NCI-H187 treated with DMSO at 0.1 percent for 48 hours (cell line): ENCODE measurements around the gene ETNK2.

ENCODE experiments used
- DNase-seq: peaks from one replicate; lab custom pipeline; 2025; lab: John Stamatoyannopoulos, UW

Gene ETNK2

DNA sequence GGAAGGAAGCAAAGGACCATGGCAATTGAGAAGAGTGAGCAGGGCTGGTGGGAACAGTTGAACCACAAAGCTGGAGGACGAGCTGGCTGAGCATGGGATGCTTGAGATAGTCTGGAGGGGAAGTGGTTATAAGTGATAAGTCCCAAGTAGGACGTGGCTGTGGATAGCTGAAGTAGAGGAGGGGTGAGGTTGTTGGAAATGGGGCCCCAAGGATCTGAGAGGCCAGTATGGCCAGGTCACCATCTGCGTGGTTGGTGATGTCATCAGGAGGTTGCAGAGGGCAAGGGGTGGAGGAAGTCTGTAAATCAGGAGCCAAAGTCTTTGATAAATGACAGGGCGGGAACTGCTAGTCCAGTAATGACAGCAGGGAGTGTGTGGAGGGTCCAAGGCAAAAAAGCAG, 25.3 kb upstream of the ETNK2 start:
- DNase-seq = no peak

DNA sequence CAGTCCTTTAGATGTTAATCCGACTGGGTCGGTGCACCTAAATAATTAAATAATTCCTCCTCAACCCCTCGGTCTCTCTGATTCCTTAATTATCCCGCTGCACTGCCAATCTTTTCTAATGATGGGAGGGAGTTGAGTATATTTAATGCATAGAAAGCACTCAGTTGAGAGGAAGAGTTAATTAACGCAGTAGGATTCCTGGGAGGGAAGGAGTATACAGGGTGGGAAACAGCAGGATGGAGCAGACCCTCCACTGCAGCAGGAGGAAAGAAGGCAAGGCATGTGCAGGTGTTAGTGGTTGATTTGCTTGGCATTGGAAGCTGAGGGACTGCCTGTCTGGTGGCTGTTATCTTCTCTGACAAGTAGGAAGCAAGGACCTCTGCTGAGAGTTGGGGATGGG, 24.2 kb upstream of the ETNK2 start:
- no peak for DNase-seq

DNA sequence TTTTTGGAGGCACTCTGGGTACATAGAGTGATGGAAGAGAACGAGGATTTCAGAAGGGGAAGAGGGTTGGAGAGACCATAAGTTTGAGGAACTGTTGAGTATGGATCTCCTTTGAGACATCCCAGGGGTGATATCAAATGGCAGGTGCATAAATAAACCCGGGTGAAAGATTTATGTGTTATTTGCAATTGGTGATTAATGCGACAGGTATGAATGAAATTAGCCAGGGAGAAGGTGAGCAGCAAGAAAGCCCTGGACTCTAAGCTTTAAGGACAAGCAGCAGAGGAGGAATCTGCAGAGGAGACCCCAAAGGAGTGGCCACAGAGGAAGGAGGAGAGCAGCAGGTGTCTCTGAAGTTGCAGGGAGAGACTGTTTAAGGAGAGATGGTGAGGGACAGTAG, 23.1 kb upstream of the ETNK2 start:
- no peak for DNase-seq

DNA sequence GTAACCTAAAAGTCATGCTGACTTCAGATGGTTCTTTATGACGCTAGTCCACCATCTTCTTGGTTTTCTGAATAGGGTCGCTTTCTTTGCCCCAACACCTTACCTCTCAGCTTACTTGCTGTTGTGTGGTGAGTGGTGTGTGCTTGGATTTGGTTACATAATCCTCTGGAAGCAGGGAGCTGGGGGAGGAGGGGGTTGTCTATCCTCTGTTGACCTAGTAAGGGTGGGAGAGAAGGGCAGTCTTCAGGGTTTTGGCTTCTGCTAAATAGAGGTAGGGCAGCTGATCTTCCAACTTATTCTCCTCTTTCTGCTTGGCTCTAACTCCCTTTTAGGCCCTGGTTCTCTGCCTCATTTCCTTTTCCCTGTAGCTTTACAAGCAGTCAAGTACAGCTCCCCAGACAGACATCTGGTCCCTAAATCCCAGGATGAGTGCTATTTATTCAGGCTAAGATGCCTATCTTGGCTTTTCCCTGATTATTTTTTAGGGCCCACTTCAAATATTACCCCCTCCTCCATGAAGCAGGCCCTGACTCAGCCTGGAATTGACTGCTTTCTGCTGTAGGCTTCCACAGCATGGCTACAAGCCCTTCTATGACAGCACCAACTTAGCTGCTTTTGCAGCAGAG, 20.7 kb upstream of the ETNK2 start:
- DNase-seq = no peak

DNA sequence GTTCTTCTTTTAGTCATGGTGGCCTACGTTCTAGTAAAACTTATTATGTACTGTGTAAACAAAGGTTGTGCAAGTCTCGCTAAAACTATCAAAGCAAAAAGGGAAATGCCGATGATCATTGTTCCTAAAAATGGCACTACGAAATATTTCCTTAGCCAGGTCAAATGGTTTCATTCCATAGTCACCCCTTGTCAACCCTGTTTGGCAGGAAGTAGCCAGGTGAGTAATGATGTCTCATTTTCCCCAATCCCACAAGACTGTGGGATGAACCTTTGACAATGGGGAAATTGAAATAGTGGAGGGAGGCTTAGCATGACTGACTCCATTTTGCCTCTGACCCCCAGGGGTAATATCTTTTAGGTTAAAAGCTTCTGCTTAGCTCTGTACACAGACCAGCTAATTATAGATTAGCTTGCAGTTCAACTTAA, 19.9 kb upstream of the ETNK2 start:
- DNase-seq = no peak

DNA sequence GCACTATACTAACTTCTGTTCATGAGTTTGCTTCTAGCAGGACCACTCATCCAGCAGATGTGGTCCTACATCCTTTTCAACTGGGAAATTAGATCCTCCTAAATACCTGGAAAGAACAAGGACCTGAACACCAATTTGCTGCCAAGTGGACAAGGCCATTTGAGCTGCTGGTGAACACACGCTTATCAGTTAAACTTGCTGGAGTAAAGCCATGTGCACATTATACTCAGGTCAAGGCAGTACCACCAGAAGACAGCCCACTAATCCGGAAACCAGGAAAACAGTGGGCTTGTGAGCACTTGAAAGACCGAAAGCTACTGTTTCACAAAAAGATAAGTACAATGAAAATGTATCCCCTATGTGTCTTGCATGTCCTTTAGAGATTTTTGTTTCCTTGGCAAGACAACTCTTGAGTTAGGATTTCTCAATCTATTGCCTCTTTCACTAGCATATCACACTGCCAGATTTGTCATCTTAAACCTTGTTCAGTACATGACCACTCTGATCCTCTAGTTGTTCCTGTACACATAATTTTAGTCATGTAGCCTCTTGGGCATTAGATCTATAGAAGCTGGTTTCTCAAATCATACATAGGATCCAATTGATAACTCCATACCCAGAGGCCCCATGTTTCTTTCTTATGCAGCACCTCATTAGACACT, 18.8 kb upstream of the ETNK2 start:
- DNase-seq = no peak

DNA sequence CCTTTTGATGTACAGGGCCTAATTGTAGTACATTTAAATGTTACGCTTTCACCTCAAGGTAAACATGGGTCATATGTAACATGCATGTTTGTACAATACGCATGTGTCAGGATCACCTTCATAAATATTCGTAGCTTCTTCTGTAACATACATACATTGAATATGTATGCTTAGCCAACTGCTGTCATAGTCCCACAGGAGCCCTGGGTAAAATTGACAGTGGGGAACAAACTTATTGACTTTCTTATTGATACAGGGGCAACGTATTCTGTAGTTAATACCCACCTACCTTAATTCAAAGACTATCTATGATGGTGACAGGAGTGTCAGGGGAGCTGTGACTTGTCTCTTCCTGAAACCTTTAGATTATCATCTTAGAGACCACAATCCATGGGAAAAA, 18.0 kb upstream of the ETNK2 start:
- no peak for DNase-seq

DNA sequence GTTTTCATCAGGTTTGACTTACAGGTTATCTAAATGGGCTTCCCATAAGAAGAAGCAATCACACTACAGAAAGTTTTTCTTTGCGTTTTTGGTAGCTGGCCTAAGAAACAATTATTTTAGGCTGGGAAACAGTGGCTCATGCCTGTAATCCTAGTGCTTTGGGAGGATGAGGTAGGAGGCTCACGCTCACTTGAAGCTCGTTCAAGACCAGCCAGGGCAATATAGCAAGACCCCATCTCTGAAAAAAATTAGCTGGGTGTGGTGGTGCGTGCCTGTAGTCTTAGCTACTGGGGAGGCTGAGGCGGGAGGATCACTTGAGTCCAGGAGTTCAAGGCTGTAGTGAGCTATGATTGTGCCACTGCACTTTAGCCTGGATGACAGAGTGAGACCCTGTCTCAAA, 15.9 kb upstream of the ETNK2 start:
- no peak for DNase-seq

DNA sequence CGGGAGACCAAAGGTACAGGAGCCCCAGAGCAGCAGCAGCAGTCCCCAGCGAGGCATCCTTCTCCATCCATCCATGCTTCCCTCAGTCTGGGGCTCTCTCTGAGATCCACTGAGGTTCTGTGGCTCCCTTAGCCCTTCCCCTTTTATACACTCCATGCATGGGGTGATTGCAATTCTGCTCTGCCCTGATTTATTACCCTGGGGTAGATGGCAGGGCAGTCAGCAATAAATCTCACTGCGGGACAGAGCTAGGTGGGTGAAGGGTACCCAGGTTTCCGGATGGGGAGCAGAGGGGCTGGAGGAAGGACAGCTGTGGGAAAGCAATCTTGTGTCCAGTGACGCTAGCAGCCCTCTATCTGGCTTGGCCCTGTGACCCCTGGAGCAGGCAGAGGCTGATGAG, 14.4 kb upstream of the ETNK2 start, which contains the start of gene REN:
Gene REN (minus strand): TSS at position 119 of the 400 bp plus-strand sequence. CDS start 44 bp downstream, at position 75.
- no peak for DNase-seq

DNA sequence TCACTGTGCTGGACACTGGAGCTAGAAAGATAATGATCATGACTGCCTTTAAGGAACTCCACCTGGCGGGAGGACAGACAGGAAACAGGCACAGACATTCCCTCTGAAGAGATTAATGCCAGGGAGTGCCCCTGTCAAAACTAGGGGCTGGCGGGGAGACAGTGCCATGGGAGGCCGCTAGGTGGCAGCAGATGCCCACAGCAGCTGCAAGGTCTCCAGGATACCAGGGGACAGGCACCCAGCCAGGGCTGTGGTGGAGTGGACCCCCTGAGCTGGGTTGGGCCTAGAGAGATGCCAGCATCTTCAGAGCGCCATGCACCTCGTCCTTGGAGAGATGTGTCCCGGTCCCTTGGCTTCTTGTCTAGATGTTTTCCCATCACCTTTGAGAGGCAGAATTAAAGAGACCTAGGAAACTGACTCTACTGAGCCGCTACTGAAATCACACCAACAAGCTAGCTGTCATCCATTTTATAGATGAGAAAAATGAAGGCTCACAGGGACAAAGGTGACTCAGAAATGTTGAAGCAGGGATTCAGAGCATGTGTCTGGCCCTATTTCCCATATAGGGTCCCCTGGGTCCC, 10.7 kb upstream of the ETNK2 start:
- DNase-seq = peak; percentile 92

DNA sequence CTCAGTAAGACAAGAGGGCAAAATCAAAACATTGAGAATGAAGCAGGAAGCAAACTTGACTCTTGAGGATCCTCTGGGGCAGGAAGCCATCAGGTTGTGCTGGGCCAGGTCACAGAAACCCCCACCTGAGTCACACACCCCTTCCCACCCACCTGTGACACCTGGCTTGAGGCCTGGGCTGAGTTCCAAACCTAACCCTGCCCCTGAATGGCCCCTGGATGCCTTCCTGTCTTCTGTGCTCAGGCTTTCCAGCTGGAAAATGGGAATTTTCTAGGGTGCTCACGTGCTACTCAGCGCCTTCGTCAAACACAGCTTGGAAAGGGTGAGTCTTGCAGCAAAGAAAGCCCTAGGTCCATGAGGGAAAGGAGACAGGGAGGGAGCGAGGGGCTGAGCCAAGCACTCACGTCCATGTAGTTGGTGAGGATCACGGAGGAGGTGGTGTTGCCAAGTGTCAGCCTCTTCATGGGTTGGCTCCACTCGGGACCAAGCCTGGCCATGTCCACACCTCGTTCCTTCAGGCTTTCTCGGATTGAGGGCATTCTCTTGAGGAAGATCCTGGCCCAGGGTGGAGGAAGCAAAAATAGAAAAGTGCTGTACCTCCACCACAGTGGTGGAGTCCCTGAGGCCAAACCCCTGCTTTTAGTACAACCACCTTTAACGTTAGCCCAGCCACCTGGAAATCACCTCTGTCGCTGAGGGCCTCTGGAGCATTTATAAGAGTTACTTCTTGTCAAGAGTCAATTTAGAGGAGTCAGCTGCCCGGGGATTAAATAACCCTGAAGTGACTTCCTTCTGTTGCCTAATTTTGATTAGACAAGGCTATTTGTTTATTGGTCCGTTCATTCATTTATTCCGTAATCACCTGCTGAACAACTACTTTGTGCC, 10.0 kb upstream of the ETNK2 start:
- DNase-seq = no peak

DNA sequence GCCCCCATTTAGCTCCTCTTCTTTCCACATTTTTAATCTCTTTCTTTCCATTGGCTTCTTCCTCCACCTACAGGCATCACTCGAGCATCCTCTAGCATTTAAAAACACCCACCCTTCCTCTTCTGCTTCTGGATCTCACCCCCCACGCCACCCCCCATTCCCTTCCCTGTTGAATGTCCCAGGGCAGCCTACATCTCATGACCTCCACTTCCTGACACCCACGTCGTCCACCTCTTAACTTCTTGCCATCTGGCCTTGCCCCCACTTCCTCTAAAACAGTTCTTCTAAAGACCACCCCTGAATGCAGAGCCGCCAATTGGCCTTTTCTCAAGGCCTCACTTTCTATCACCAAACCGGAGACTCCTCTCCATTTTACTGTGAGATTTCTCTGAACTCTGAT, 6.1 kb upstream of the ETNK2 start:
- DNase-seq = no peak

DNA sequence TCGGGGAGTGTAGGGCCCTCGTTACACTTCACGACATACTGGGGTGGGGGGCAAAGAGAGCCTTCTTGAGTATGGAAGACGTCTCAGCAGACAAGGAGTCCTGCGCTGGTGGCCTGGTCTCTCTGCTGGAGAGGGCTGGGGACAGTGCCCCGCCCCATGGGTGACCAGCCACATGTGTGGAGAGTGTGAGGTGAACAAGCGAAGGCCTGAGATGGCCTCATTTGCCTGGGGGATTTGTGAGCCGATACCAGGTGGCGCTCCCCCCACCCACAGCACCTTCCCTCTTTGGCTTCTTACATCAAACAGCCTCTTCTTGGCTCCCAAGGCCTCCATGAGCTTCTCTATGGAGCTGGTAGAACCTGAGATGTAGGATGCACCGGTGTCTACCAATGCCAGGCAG, 4.0 kb upstream of the ETNK2 start:
- no peak for DNase-seq

DNA sequence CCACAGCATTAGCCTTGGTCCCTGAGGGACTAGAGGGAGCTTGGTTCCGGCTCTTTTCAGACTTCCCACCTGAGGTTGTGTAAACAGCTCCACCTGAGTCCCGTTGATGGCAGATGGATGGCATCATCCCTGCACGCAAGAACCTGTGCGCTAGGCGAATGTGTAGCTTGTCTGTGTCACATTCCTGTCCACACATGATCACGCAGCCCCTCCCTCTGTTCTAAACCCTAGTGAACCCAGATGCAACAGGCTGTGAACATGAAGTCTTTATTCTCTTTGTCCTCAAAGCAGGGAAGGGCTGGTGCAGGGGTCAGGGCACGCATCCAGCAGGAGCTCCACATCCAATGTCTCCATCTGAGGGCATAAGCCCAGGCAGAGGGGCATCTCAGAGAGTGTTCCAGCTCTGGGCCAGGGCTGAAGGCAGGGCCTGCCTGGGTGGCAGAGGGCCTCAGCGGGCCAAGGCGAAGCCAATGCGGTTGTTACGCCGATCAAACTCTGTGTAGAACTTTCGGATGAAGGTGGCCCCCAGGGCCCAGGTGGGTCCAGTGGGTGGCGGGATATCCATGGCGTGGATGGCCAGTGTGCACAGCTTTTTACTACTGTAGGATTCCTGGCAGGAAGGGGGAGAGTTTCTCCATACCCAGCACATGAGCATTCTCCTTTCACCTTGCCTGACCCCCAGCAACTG, 2.9 kb upstream of the ETNK2 start:
- DNase-seq = no peak

DNA sequence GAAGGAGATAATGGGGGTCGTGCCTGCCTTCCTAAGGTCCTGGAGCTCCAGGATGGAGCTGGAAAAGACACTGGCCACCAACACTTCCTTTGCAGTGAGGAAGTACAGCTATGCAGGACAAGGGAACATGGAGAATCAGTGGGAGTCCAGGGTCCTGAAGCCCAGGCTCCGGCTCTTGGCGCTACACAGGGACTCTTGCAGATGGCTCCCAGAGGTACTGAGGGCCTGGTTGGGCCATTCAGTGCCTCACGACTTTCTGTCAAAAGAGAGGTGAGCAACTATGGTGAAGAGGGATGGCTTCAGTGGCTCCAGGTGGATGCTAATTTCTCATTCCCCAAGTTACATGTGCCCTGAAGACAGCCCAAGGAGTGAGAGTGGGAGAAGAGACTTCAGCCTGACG, 1.8 kb upstream of the ETNK2 start:
- DNase-seq = no peak

DNA sequence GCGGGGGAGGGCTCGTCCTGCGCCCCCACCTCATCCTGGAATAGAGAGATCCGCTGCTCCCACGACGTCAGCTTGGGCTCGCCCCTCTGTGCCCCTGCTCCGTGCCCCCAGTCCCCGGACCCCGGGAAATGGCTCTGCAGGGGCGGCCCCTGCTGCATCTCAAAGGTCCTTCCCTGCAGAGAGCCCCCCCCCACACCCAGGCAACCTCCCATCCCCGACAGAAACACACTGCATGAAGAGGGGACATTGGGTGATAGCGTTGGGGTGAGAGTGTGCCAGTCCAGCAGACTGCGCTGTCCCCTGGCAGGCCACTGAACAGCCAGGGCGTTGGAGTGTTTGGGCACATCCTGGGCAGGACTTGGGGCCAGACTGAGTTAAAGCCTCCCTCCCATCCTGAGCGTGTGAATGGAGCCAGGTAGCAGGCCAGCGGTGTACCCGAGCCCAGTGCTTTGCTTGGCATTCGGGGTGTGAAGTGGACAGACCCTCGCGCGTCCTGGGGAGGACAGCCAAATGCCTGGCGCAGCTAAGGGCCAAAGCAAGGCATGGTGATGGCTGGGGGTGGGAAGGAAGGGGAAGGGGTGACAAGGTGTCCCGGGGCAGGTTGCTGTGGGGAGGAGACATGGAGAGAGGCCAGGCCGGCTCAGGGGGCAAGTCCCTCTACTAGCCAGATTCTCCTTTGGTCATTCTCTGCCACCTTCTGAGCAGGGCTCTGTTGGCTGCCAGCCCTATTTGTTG, 633 bp upstream of the ETNK2 start:
- no peak for DNase-seq

DNA sequence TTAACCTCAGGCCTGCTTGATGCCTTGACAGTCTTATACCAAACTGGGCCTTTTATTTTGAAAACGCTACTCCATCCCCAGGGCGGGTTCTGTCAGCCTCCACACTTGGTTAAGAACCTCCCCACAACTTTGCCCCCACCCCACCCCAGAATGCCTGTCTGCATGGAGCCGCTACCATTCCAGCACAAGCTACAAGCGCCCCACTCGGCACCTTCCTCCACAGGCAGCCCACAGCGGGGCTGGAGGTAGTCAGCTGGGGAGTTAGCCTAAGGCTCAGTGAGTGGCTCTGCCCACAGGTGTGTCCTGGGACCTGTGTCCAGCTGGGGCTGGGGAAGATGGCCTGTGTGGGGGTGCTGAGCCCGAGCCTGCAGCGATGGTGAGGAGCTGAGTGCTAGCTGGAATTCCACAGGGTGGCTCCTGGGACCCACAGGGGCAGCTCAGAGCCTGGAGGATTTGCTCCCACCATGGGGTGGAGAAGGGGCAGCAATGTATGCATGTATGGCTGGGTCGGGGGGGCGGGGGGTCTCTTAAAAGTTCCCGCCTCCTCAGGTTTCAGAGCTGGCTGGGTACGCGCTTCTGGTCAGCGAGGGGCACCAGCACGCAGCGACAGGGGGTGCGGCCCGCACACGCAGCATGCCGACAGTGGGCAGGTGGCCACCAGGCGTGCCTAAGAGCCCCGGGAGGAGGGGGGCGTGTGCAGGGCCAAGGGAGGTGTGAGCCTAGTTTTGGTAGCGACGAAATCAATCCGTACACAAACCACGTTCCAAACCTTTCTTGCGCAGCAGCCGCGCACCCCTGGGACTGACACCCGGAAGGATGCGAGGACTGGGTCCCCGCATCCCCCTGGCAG, 917 bp downstream of the ETNK2 start:
- no peak for DNase-seq

DNA sequence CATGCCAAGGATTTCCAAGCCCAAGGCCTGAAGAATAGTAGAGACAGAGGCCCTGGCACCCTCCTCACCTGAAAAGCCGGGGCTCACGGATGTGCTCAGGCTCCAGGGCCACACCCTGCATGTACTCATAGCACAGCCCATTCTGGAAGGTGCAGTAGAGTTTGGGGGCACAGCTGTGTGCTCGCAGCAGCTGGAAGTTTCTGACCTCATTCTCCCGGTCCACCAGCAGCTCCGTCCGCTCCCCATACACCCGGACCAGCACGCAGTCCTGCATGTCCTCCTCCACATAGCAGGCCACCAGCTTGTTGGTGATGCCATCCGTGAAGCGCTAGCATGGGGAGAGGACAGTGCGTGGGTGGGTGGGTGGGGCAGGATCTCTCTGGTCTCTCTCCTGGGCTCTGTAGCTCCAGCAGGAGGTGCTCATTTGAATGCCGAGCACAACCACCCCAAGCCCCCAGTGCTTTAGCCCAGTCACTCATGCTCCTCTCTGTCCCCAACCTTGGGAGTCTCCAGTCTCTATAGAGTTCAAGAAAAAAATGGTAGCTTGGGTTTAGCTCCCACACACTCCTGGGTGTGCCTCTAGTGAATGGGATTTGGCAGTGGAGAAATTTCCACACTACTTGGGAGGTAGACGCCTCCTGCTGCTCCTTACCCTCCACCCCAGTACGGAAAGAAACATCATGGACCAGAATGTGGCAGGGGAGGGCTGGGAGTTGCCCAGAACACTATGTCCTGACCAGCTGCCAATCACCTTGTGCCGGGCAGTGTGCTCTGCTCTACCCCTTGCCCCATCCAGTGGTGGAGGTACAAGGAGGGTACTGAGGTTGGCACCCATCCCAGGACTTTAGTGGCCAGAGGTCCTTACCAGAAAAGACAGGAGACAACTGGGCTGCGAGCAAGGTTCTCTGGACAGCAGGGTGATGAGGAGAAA, 1.9 kb downstream of the ETNK2 start:
- no peak for DNase-seq

DNA sequence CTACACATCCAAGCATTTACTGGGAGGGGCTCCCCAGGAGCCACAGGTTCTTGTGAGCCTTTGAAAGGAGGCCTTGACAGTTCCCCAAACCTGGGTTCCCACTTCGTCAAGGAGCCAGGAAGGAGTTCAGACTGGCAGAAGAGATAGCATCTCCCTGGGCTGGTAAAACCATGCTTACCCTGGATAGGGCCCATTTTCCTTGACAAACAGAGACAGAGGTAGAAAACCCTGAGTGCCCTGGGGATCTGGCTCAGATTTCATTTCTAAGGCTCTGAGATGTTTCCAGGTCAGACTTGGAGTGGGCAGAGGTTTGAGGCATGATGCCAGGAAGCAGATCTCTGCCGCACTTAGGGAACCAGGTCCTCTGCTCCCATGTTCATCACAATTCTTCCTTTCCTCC, 2.7 kb downstream of the ETNK2 start:
- no peak for DNase-seq
